ENCODE measurements around the gene EXOC4.

EXOC4 gene

DNA sequence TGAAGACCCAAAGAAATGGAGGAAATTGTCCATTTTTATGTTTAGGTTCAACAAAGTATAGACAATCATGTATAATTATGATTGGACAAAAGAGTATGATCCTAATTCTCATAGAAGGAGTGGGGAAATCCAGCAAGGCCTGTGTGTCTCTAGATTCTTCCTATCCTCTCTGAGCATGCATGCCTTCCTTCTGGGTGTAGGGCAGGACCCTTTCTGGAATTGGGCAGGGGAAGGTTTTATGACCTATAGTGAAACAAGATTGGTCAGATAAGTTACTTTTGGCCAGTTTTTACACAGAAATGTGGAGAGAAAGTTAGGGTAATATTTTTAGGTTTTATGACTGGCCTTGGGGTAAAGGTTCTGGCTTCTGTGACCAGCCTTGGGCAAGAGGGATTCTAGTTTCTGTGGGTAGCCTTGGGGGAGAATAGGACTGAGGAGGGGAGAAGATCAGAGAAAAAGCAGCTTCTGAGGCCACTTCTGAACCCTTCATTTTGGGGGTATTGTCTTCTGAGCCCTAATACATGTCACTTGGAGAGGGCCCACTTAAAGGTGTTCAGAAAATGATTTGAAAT lies 289.4 kb downstream of the EXOC4 start:
- no peak for DNase-seq (ENCODE audit: low spot score)
- Histone ChIP-seq H3K4me3 (ENCODE audit: low read length in 2 of 2) (no peak overlapping the region), H3K9me3 (replicated peaks in 1 of 2; ENCODE audit: control insufficient read depth in 2 of 2, insufficient read depth in 1 of 2, low read depth in 1 of 2, low read length in 2 of 2) (no peaks in the 10 kb centered on the region), H3K9ac (ENCODE audit: low read depth, low read length, poor library complexity) (no peak overlapping the region), H3K27me3 (ENCODE audit: control insufficient read depth in 3 of 3, insufficient read depth in 3 of 3, low read depth in 1 of 3, low read length in 3 of 3) (no peaks in the 10 kb centered on the region), H3K27ac (replicated peaks; ENCODE audit: low read length) (no peak overlapping the region), H2BK5ac (ENCODE audit: low read length) (no peak overlapping the region), H3K79me1 (ENCODE audit: low read depth, low read length) (no peaks in the 10 kb centered on the region), H3K4ac (ENCODE audit: low read length) (no peak overlapping the region), H4K91ac (ENCODE audit: low read depth, low read length, poor library complexity) (no peak overlapping the region), H3K14ac (ENCODE audit: low read length) (no peak overlapping the region), H3K23ac (ENCODE audit: low read depth, low read length, poor library complexity) (no peak overlapping the region), H3K18ac (ENCODE audit: low read length) (no peak overlapping the region), H4K8ac (ENCODE audit: low read depth, low read length) (no peak overlapping the region), H2BK120ac (ENCODE audit: low read depth, low read length) (no peak overlapping the region), H2AFZ (ENCODE audit: low read length) (no peak overlapping the region), H2AK5ac (ENCODE audit: low read depth, low read length) (no peak overlapping the region), H3K36me3 (replicated peaks in 1 of 2; ENCODE audit: control insufficient read depth in 2 of 2, insufficient read depth in 2 of 2, low read length in 2 of 2) (no peaks in the 10 kb centered on the region), H3K4me2 (ENCODE audit: insufficient read depth, low read length, poor library complexity, severe bottlenecking) (no peak overlapping the region), H2BK12ac (ENCODE audit: low read length) (no peak overlapping the region), H2BK15ac (ENCODE audit: low read length) (no peak overlapping the region), H3K4me1 (ENCODE audit: control insufficient read depth in 2 of 2, insufficient read depth in 1 of 2, low read depth in 1 of 2, low read length in 2 of 2) (no peaks in the 10 kb centered on the region)

DNA sequence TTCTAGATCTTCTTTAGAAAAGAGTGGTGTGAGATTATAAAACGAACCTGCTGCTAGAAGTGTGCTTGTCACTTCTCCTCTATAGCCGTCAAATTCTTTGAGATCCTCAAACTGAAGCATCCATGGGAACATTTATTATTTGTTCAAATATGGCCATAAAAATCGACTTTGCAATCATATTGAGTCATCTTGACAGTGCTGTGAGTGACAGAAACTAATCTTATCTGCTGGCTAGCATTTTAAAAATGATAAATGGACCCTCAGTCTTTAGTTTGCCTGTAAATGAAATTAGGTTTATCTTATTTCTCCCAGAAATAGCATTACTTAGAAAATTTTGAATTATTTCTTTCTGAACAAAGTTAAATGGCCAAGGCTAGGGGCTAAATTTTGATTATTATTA lies 290.8 kb downstream of the EXOC4 start:
- H3K27ac ChIP-seq (replicated peaks; ENCODE audit: low read length) = no peak overlapping the region
- no peak for DNase-seq (ENCODE audit: low spot score)
- H3K4me3 ChIP-seq (ENCODE audit: low read length in 2 of 2) = no peak overlapping the region
- H2BK12ac ChIP-seq (ENCODE audit: low read length) = no peak overlapping the region
- H2BK5ac ChIP-seq (ENCODE audit: low read length) = no peak overlapping the region
- H3K27me3 ChIP-seq (ENCODE audit: control insufficient read depth in 3 of 3, insufficient read depth in 3 of 3, low read depth in 1 of 3, low read length in 3 of 3) = no peaks in the 10 kb centered on the region
- H3K23ac ChIP-seq (ENCODE audit: low read depth, low read length, poor library complexity) = no peak overlapping the region
- H3K4me1 ChIP-seq (ENCODE audit: control insufficient read depth in 2 of 2, insufficient read depth in 1 of 2, low read depth in 1 of 2, low read length in 2 of 2) = no peaks in the 10 kb centered on the region
- no peak overlapping the region for H2BK120ac ChIP-seq (ENCODE audit: low read depth, low read length)
- no peak overlapping the region for H3K18ac ChIP-seq (ENCODE audit: low read length)
- no peak overlapping the region for H2AFZ ChIP-seq (ENCODE audit: low read length)
- no peak overlapping the region for H2BK15ac ChIP-seq (ENCODE audit: low read length)
- no peaks in the 10 kb centered on the region for H3K9me3 ChIP-seq (replicated peaks in 1 of 2; ENCODE audit: control insufficient read depth in 2 of 2, insufficient read depth in 1 of 2, low read depth in 1 of 2, low read length in 2 of 2)
- no peak overlapping the region for H4K8ac ChIP-seq (ENCODE audit: low read depth, low read length)
- H2AK5ac ChIP-seq (ENCODE audit: low read depth, low read length) = no peak overlapping the region
- no peak overlapping the region for H4K91ac ChIP-seq (ENCODE audit: low read depth, low read length, poor library complexity)
- H3K14ac ChIP-seq (ENCODE audit: low read length) = no peak overlapping the region
- H3K79me1 ChIP-seq (ENCODE audit: low read depth, low read length) = no peaks in the 10 kb centered on the region
- no peak overlapping the region for H3K9ac ChIP-seq (ENCODE audit: low read depth, low read length, poor library complexity)
- no peak overlapping the region for H3K4ac ChIP-seq (ENCODE audit: low read length)
- no CpG with 5 or more reads among the region's 3 CpGs for WGBS, 2 donors (ENCODE audit: extremely low coverage in 2 of 2, insufficient read length in 2 of 2, insufficient replicate concordance in 1 of 2)
- no peak overlapping the region for H3K4me2 ChIP-seq (ENCODE audit: insufficient read depth, low read length, poor library complexity, severe bottlenecking)
- no peaks in the 10 kb centered on the region for H3K36me3 ChIP-seq (replicated peaks in 1 of 2; ENCODE audit: control insufficient read depth in 2 of 2, insufficient read depth in 2 of 2, low read length in 2 of 2)

DNA sequence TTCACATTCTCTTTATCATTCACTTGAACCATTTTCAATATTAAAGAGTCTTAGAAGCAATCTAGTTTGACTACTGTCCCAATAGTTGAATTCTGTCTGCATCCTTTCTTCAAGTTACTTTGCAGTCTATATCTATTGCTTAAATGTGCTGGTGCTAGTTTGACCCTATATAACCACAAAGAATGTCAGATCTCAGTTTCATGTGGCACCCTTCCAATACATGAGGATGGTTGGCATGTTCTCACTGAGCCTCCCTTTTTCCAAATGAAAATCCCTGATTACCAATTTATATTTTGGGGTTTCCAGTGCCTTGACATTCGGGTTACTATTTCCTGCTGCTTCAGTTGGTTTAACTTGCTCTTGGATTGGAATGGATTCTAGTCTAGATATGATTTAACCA lies 292.7 kb downstream of the EXOC4 start:
- H2AFZ ChIP-seq (ENCODE audit: low read length) = no peak overlapping the region
- H3K14ac ChIP-seq (ENCODE audit: low read length) = no peak overlapping the region
- no peak overlapping the region for H3K27ac ChIP-seq (replicated peaks; ENCODE audit: low read length)
- H4K91ac ChIP-seq (ENCODE audit: low read depth, low read length, poor library complexity) = no peak overlapping the region
- H3K9me3 ChIP-seq (replicated peaks in 1 of 2; ENCODE audit: control insufficient read depth in 2 of 2, insufficient read depth in 1 of 2, low read depth in 1 of 2, low read length in 2 of 2) = no peaks in the 10 kb centered on the region
- no peak overlapping the region for H2BK5ac ChIP-seq (ENCODE audit: low read length)
- no peak overlapping the region for H3K4ac ChIP-seq (ENCODE audit: low read length)
- no peak overlapping the region for H3K23ac ChIP-seq (ENCODE audit: low read depth, low read length, poor library complexity)
- H2BK120ac ChIP-seq (ENCODE audit: low read depth, low read length) = no peak overlapping the region
- no peaks in the 10 kb centered on the region for H3K27me3 ChIP-seq (ENCODE audit: control insufficient read depth in 3 of 3, insufficient read depth in 3 of 3, low read depth in 1 of 3, low read length in 3 of 3)
- H3K36me3 ChIP-seq (replicated peaks in 1 of 2; ENCODE audit: control insufficient read depth in 2 of 2, insufficient read depth in 2 of 2, low read length in 2 of 2) = no peaks in the 10 kb centered on the region
- no peak overlapping the region for H2BK12ac ChIP-seq (ENCODE audit: low read length)
- H2AK5ac ChIP-seq (ENCODE audit: low read depth, low read length) = no peak overlapping the region
- no peak overlapping the region for H3K4me2 ChIP-seq (ENCODE audit: insufficient read depth, low read length, poor library complexity, severe bottlenecking)
- no peak overlapping the region for H4K8ac ChIP-seq (ENCODE audit: low read depth, low read length)
- H3K18ac ChIP-seq (ENCODE audit: low read length) = no peak overlapping the region
- no peak overlapping the region for H2BK15ac ChIP-seq (ENCODE audit: low read length)
- no peak overlapping the region for H3K9ac ChIP-seq (ENCODE audit: low read depth, low read length, poor library complexity)
- H3K4me1 ChIP-seq (ENCODE audit: control insufficient read depth in 2 of 2, insufficient read depth in 1 of 2, low read depth in 1 of 2, low read length in 2 of 2) = no peaks in the 10 kb centered on the region
- H3K79me1 ChIP-seq (ENCODE audit: low read depth, low read length) = no peaks in the 10 kb centered on the region
- DNase-seq (ENCODE audit: low spot score) = no peak
- H3K4me3 ChIP-seq (ENCODE audit: low read length in 2 of 2) = no peak overlapping the region
- WGBS, 2 donors (ENCODE audit: extremely low coverage in 2 of 2, insufficient read length in 2 of 2, insufficient replicate concordance in 1 of 2) = no CpG with 5 or more reads among the region's 1 CpG

DNA sequence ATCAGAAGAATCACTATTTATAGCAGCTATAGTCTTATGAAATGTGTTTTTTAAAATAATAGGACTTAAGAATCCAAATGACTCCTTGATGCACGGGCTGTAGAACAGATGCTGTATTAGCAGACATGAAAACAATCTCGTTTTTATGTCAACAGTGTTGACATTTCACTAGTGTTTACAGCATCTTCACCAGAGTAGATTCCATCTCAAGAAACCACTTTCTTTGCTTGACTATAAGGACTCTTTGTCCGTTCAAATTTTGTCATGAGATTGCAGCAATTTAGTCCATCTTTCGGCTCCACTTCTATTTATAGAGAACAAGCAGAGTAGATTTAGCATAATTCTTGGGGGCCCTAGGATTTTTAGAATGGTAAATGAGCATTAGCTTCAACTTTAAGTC lies 295.1 kb downstream of the EXOC4 start:
- Histone ChIP-seq H4K8ac (ENCODE audit: low read depth, low read length) (no peak overlapping the region), H3K23ac (ENCODE audit: low read depth, low read length, poor library complexity) (no peak overlapping the region), H2AFZ (ENCODE audit: low read length) (no peak overlapping the region), H3K4ac (ENCODE audit: low read length) (no peak overlapping the region), H3K9me3 (replicated peaks in 1 of 2; ENCODE audit: control insufficient read depth in 2 of 2, insufficient read depth in 1 of 2, low read depth in 1 of 2, low read length in 2 of 2) (no peaks in the 10 kb centered on the region), H3K4me2 (ENCODE audit: insufficient read depth, low read length, poor library complexity, severe bottlenecking) (no peak overlapping the region), H3K27me3 (ENCODE audit: control insufficient read depth in 3 of 3, insufficient read depth in 3 of 3, low read depth in 1 of 3, low read length in 3 of 3) (no peaks in the 10 kb centered on the region), H2BK12ac (ENCODE audit: low read length) (no peak overlapping the region), H3K4me1 (ENCODE audit: control insufficient read depth in 2 of 2, insufficient read depth in 1 of 2, low read depth in 1 of 2, low read length in 2 of 2) (no peaks in the 10 kb centered on the region), H4K91ac (ENCODE audit: low read depth, low read length, poor library complexity) (no peak overlapping the region), H2AK5ac (ENCODE audit: low read depth, low read length) (no peak overlapping the region), H2BK15ac (ENCODE audit: low read length) (no peak overlapping the region), H3K18ac (ENCODE audit: low read length) (no peak overlapping the region), H3K27ac (replicated peaks; ENCODE audit: low read length) (no peak overlapping the region), H2BK120ac (ENCODE audit: low read depth, low read length) (no peak overlapping the region), H3K79me1 (ENCODE audit: low read depth, low read length) (no peaks in the 10 kb centered on the region), H2BK5ac (ENCODE audit: low read length) (no peak overlapping the region), H3K36me3 (replicated peaks in 1 of 2; ENCODE audit: control insufficient read depth in 2 of 2, insufficient read depth in 2 of 2, low read length in 2 of 2) (no peaks in the 10 kb centered on the region), H3K9ac (ENCODE audit: low read depth, low read length, poor library complexity) (no peak overlapping the region), H3K14ac (ENCODE audit: low read length) (no peak overlapping the region), H3K4me3 (ENCODE audit: low read length in 2 of 2) (no peak overlapping the region)
- DNase-seq (ENCODE audit: low spot score) = no peak
- no CpG with 5 or more reads among the region's 4 CpGs for WGBS, 2 donors (ENCODE audit: extremely low coverage in 2 of 2, insufficient read length in 2 of 2, insufficient replicate concordance in 1 of 2)
